Measurements from ENCODE around the gene DIP2C. TPM values are rescaled to one million over a fixed set of nuclear protein-coding genes. Genes with fewer than 3 reads are reported as not detected.

Gene DIP2C
- total RNA-seq, 1 donor from 2014 or later: 23.1 TPM

- no peak for DNase-seq (ENCODE audit: extremely low spot score, unreplicated experiment)
- peak overlapping the region; percentile 76 for H3K4me3 Mint-ChIP-seq
- no peak for TF ChIP-seq CTCF (conservative IDR thresholded peaks at IDR 0.05)
- H3K36me3 Mint-ChIP-seq: no peaks in the 10 kb centered on the region
- peaks cover 13% of the 10 kb centered on the region for H3K27me3 Mint-ChIP-seq
- H3K27ac Mint-ChIP-seq: peak overlapping the region; percentile 81
- no peaks in the 10 kb centered on the region for H3K9me3 Mint-ChIP-seq
- peaks cover 18% of the 10 kb centered on the region for H3K4me1 Mint-ChIP-seq (ENCODE audit: unreplicated experiment)
Measured at GRCh38 chr10:693506-693905, 4.0 kb upstream of the DIP2C start.

- Mint-ChIP-seq H3K27ac (peak overlapping the region; percentile 7), H3K27me3 (peaks cover 13% of the 10 kb centered on the region), H3K36me3 (no peaks in the 10 kb centered on the region), H3K4me1 (ENCODE audit: unreplicated experiment) (peaks cover 25% of the 10 kb centered on the region), H3K9me3 (no peaks in the 10 kb centered on the region), H3K4me3 (peak overlapping the region; percentile 50)
- no peak for DNase-seq (ENCODE audit: extremely low spot score, unreplicated experiment)
- TF ChIP-seq CTCF (conservative IDR thresholded peaks at IDR 0.05): no peak
Measured at GRCh38 chr10:692682-693351, 3.3 kb upstream of the DIP2C start.

GRCh38 chr10:691216-691615, 1.7 kb upstream of the DIP2C start:
- Mint-ChIP-seq H3K4me3 (peak overlapping the region; percentile 79), H3K9me3 (no peaks in the 10 kb centered on the region), H3K27ac (peak overlapping the region; percentile 41), H3K4me1 (ENCODE audit: unreplicated experiment) (peaks cover 33% of the 10 kb centered on the region), H3K27me3 (peaks cover 11% of the 10 kb centered on the region), H3K36me3 (peaks cover 3% of the 10 kb centered on the region)
- no peak for TF ChIP-seq CTCF (conservative IDR thresholded peaks at IDR 0.05)
- DNase-seq (ENCODE audit: extremely low spot score, unreplicated experiment): no peak

GRCh38 chr10:690372-691161, 1.1 kb upstream of the DIP2C start:
- H3K27me3 Mint-ChIP-seq: peaks cover 10% of the 10 kb centered on the region

GRCh38 chr10:689121-689451, 382 bp downstream of the DIP2C start:
- Mint-ChIP-seq H3K4me3 (peak overlapping the region; percentile 91), H3K36me3 (peaks cover 3% of the 10 kb centered on the region), H3K27ac (no peak overlapping the region), H3K27me3 (peaks cover 10% of the 10 kb centered on the region), H3K9me3 (no peaks in the 10 kb centered on the region), H3K4me1 (ENCODE audit: unreplicated experiment) (peaks cover 31% of the 10 kb centered on the region)
- no peak for TF ChIP-seq CTCF (conservative IDR thresholded peaks at IDR 0.05)
- DNase-seq (ENCODE audit: extremely low spot score, unreplicated experiment): no peak

More at GRCh38 chr10:690372-691161, 1.1 kb upstream of the DIP2C start:
- no peaks in the 10 kb centered on the region for H3K9me3 Mint-ChIP-seq
- no peak for DNase-seq (ENCODE audit: extremely low spot score, unreplicated experiment)
- no peak for TF ChIP-seq CTCF (conservative IDR thresholded peaks at IDR 0.05)
- H3K27ac Mint-ChIP-seq: peak overlapping the region; percentile 76
- peaks cover 3% of the 10 kb centered on the region for H3K36me3 Mint-ChIP-seq
- H3K4me3 Mint-ChIP-seq: peak overlapping the region; percentile 88
- H3K4me1 Mint-ChIP-seq (ENCODE audit: unreplicated experiment): peaks cover 33% of the 10 kb centered on the region

Data from type B pancreatic cell (in vitro differentiated cells).